Activated CD4-positive, CD25-positive, alpha-beta regulatory T cell treated with anti-CD3 and anti-CD28 coated beads, Interleukin-2, amount 50 U/mL, for 24 hours (primary cell): ENCODE measurements around the gene ZNF526.

Experiments
- ATAC-seq, 2 donors: fragments of 150-1000 bp; cut with Tn5 transposase; one replicate each; pipeline ENCODE4 v1.10.0; 2021; ENCODE audit warnings: mild to moderate bottlenecking in 1 of 2, moderate library complexity in 1 of 2

Gene ZNF526

GRCh38 chr19:42219812-42220750 is at the start of gene ZNF526:
Gene ZNF526, plus strand, starts transcription at chr19:42220312. Its CDS starts 4,092 bp downstream, at chr19:42224404.
- ATAC-seq, result peak; percentile 83 to 86

GRCh38 chr19:42170715-42171114 is 49.4 kb upstream of the ZNF526 start:
- no peak for ATAC-seq

GRCh38 chr19:42172261-42172660 is 47.9 kb upstream of the ZNF526 start:
- no peak for ATAC-seq

GRCh38 chr19:42173695-42174094 is 46.4 kb upstream of the ZNF526 start:
- no peak for ATAC-seq

- no peak for ATAC-seq
Observed at GRCh38 chr19:42174188-42174587, 45.9 kb upstream of the ZNF526 start.

GRCh38 chr19:42174958-42175734 is 45.0 kb upstream of the ZNF526 start:
- no peak for ATAC-seq

- ATAC-seq, result no peak
Observed at GRCh38 chr19:42175952-42176648, 44.0 kb upstream of the ZNF526 start.

GRCh38 chr19:42176649-42176989 is 43.5 kb upstream of the ZNF526 start:
- ATAC-seq, result peak; percentile 50 to 56

- ATAC-seq, result peak; percentile 95 to 97
Observed at GRCh38 chr19:42176990-42177685, 43.0 kb upstream of the ZNF526 start.

- ATAC-seq, result no peak
Observed at GRCh38 chr19:42177686-42178019, 42.5 kb upstream of the ZNF526 start.

GRCh38 chr19:42178791-42179674 is 41.1 kb upstream of the ZNF526 start:
- ATAC-seq, result no peak

- peak; percentile 45 to 48 for ATAC-seq
Observed at GRCh38 chr19:42184401-42184861, 35.7 kb upstream of the ZNF526 start.

GRCh38 chr19:42185277-42185676 is 34.8 kb upstream of the ZNF526 start:
- peak; percentile 38 to 66 for ATAC-seq

GRCh38 chr19:42188665-42189064 is 31.4 kb upstream of the ZNF526 start:
- no peak for ATAC-seq

- no peak for ATAC-seq
Observed at GRCh38 chr19:42189133-42189532, 31.0 kb upstream of the ZNF526 start.

- no peak for ATAC-seq
Observed at GRCh38 chr19:42191330-42191729, 28.8 kb upstream of the ZNF526 start.

- peak; percentile 64 to 76 for ATAC-seq
Observed at GRCh38 chr19:42191855-42192254, 28.3 kb upstream of the ZNF526 start.

GRCh38 chr19:42193294-42193693 is 26.8 kb upstream of the ZNF526 start:
- ATAC-seq, result no peak

- no peak for ATAC-seq
Observed at GRCh38 chr19:42193706-42194105, 26.4 kb upstream of the ZNF526 start.

GRCh38 chr19:42196011-42197001 is 23.8 kb upstream of the ZNF526 start:
- no peak for ATAC-seq
